GM18499 (cell line): Measurements from ENCODE around the gene ANKS4B.
"Not testable (repeated sequence)": the region's sequence is repeated elsewhere in the genome, so short reads cannot be mapped to it uniquely, and the experiment has no call there.

Experiments
- ATAC-seq: cut with Tn5 transposase; IDR thresholded peaks from one replicate; pipeline ENCODE4 v1.9.1; 2021; ENCODE audit warnings: moderate number of reproducible peaks; ENCODE audit not compliant: insufficient read depth, unreplicated experiment

The ANKS4B gene

DNA sequence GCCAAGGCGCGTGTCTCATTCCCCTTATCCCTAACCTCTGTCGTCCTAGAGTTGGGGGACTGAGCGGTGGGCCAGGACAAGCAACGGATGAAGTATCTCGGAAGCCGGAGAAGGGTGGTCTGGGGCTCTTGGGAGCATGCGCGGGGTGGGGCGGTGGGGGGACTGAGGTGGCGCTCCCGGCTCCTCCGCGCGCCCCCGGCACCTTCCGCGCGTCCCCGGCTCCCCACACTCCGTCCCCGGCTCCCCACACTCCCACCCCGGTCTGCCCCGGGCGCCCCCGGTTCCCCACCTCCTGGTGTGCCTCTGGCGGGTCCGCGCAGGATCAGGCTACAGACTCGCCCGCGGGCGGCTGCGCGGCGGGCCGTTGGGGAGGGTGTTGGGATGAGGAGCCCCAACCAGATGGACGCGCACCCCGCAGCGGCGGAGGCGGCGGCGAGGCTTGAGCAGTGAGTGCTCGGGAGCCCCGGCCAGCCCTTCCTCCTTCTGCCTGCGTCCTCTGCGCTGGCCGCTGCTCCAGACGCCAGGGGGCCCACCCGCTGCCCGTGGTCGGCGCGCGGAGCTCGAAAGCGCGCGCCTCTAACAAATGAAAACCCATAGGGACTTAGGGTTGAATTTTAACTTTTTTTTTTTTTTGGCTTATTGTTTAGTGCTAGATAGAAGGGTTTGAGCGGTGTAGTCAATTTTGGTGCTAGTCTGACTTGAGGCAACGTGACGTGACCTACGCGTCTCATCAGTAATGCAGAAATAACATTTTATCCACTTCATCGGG is 50.2 kb downstream of the ANKS4B start:
- no peak for ATAC-seq

DNA sequence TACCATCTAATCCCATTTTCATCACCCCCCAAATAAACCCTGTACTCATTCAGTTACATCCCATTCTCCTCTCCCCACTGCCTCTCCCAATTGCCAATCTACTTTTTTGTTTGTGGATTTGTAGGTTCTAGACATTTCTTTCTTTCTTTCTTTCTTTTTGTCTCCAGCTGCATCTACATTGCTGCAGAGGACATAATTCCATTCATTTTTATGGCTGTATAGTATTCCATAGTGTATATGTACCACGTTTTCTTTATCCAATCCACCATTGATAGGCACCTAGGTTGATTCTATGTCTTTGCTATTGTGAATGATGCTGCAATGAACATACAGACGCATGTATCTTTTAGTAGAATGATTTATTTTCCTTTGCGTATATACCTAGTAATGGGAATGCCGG is 50.9 kb downstream of the ANKS4B start:
- ATAC-seq: no peak

DNA sequence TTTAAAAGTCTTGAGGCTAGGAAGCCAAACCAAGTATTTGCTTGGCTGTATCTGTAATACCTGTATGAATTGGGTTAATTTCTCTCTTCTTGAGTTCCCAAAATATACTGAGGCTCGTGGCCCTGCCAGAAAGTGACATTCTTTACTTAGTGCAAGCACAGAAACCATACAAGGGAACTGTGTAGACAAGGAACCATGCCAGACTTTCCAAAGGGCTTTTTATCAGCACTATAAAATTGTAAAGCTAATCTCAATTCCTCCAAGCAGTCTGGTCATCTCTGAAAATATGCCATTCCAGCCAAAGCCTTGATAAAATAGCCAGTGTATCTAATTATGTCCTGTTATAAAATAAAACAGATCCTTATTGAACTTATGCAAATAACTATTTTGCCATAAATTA is 51.8 kb downstream of the ANKS4B start:
- no peak for ATAC-seq

DNA sequence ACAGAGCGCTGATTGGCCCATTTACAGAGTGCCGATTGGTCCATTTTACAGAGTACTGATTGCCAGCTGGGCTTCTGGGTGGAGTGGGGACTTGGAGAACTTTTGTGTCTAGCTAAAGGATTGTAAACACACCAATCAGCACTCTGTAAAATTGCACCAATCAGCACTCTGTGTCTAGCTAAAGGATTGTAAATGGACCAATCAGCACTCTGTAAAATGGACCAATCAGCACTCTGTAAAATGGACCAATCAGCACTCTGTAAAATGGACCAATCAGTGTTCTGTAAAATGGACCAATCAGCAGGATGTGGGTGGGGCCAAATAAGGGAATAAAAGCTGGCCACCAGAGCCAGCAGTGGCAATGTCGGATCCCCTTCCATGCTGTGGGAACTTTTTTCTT is 56.3 kb downstream of the ANKS4B start:
- not testable (repeated sequence) for ATAC-seq

DNA sequence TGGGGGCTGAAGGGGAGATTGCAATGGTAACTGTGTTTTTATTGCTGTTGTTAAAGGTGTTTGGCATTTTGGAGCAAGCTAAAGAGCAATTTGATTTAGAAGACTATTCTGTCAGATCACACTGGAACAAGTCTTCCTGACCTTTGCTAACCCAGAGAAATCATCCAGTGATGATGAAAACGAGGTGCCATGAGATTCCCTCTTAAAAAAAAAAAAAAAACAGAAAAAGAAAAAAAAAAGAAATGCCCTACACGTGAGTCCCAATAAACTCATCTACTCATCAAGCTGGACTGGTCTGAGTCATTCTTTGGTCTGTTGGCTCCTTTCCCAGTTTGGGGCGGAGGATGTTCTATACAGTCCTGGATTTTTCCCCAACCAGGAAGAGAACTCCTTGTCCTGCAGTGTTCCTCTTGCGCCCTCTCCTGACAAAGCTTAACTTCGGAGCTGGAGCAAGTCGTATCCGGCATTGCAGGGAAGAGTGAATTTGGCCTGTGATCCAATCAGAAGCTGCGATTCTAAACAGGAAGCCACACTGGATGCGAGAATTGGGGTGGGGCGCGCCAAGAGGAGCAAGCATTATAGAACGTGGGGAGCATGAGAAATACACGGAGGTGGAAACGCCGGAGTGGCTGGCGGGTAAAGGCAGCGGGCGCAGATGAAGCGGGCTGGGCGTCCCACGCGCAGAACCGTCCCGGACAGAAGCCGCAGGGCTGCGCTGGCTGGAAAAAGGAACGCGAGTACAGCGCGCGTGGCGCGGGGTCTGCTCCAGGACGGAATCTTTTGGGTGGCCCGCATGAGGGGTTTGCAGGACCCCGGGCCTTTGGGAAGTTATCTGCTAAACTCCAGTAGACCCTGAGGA is 67.0 kb downstream of the ANKS4B start:
- no peak for ATAC-seq

DNA sequence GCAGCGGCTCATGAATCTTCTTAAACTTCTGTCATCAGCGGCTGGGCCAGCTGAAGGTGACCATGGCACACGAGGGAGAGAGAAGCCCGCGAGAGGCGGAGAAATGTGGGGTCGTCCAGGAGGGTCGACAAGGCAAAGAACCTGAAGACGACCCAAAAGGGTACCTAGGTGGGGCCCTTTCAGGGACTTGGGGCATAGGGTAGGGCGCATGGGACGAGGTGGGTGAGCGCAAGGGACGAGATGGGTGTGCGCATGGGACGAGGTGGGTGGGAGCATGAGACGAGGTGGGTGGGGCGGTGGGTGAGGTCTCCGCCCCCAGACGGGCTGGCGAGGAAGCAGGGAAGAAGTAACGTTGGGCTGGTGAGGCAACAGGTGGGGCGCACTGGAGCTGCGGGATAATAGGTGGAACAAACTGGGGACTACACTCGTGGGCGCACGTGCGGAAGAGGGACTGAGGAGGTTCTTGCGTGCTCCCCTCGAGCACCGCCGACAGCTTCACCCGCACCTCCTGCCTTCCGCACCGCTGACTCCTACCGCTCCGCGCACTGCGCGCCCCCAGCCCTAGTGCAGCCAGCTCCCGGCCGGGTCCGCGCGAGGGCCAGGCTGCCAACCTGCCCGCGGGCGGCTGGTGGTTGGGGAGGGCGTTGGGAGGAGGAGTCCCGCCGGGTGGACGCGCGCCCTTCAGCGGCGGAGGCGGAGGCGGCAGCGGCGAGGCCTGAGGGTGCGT is 67.8 kb downstream of the ANKS4B start:
- ATAC-seq: no peak

DNA sequence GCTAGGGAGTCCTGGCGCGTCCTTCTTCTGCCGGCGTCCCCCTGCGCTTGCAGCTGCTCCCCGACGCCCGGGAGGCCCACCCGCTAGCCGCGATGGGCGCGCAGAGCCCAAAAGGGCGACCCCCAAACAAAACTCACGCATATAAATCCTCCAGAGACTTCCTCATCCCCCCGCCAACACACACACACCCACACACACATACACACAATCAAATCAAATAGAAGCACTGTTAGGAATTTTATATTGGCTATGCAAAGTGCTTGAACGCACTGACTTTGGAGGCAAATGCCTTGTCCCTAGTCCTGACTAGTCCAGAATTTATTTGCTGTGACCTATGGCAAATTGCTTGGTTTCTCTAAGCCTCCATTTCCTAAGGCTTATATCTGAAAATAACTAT is 68.4 kb downstream of the ANKS4B start:
- no peak for ATAC-seq

DNA sequence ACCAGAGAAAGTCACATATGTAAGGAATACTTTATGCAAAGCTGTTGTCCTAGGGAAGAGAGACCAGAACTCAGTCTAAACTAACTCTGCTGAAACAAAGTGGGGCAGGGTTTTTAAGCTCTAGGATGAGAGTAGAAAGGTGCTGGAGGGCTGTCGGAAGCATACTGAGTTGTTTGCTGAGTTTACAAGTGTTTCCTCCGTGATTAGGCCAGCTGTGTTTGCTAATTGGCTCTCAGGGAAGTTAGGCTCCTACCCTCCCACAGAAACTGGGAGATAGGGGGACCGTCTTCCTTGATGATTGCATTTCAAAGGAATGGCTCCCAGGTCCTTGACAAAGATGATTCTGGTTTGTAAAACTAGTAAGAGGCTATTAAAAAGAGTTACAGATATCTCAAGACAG is 69.0 kb downstream of the ANKS4B start:
- ATAC-seq: no peak

DNA sequence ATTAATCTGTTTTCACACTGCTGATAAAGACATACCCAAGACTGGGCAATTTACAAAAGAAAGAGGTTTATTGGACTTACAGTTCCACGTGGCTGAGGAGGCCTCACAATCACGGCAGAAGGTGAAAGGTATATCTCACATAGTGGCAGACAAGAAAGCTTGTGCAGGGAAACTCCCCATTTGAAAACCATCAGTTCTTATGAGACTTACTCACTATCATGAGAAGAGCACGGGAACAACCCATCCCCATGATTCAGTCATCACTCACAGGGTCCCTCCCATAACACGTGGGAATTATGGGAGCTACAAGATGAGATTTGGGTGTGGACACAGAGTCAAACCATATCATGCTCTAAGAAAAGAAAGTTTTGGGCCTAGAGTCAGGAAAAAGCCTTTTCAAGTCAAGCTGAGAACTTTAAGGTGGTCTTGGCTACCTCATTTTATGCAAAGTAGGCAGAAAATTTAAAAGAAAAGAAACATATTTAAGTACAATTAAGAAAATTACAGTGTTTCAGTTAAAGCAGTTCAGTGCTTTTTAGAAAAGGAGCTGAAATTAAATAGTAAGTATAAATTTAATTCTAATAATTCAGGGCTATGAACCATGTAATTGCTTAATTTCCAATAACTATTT is 69.5 kb downstream of the ANKS4B start:
- no peak for ATAC-seq
